Ramos (cell line): Measurements from ENCODE around the gene PHLPP1.

Experiments
- in situ Hi-C: fragments of 300-500 bp; cut with MboI; formaldehyde crosslinking; loops from one replicate; pipeline ENCODE4 v1.14.3; 2022; ENCODE audit warnings: low sequenced_read_pairs; ENCODE audit not compliant: unreplicated experiment

The PHLPP1 gene

GRCh38 chr18:62767836-62768557 lies 52.7 kb downstream of the PHLPP1 start:
- in situ Hi-C loops: no loop called here

DNA sequence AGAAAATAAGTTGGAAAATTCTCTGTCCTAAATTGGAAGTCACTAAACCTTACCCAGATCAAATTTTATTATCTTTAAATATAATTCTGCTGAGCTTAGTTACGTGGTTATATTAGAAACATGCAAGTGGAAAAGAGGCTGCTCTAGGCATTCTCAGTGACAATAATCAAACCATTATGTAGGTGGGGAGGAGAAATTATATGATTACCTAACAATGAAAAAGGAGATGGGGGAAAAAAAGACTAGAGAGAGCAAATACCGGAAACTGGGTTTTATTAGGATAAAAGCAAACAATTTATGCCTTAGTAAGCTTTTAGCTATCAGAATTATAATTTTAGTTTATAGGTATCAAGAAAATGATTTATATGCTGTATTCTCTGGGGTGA lies 53.2 kb downstream of the PHLPP1 start:
- in situ Hi-C loops: no loop called here

DNA sequence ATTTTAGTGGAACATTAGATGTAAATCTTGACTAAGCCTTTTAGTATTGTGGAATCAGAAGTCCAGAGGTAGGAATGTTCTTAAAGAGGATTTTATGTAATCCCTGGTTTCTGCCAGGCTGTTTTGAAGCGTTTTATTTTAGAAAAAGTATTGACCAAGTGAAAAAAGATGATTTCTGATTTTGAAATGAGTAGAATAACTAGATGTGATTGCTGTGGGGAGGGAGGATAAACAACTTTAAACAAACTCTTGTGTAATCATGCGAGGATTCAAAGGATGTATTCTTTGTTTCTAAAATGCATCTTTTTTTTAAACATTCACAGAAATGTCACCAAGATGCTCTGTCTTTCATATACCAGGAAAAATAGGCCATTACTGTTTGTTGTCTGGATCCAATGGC lies 53.9 kb downstream of the PHLPP1 start:
- in situ Hi-C loops: no loop called here

- in situ Hi-C loops: no loop called here
Measured at GRCh38 chr18:62771494-62772270, 56.3 kb downstream of the PHLPP1 start.

GRCh38 chr18:62772860-62773584 lies 57.7 kb downstream of the PHLPP1 start:
- in situ Hi-C loops: no loop called here

- in situ Hi-C loops: no loop called here
Measured at GRCh38 chr18:62773691-62774090, 58.4 kb downstream of the PHLPP1 start.

GRCh38 chr18:62776024-62776570 lies 60.8 kb downstream of the PHLPP1 start:
- in situ Hi-C loops: no loop called here

- in situ Hi-C loops: no loop called here
Measured at GRCh38 chr18:62777814-62778213, 62.5 kb downstream of the PHLPP1 start.

DNA sequence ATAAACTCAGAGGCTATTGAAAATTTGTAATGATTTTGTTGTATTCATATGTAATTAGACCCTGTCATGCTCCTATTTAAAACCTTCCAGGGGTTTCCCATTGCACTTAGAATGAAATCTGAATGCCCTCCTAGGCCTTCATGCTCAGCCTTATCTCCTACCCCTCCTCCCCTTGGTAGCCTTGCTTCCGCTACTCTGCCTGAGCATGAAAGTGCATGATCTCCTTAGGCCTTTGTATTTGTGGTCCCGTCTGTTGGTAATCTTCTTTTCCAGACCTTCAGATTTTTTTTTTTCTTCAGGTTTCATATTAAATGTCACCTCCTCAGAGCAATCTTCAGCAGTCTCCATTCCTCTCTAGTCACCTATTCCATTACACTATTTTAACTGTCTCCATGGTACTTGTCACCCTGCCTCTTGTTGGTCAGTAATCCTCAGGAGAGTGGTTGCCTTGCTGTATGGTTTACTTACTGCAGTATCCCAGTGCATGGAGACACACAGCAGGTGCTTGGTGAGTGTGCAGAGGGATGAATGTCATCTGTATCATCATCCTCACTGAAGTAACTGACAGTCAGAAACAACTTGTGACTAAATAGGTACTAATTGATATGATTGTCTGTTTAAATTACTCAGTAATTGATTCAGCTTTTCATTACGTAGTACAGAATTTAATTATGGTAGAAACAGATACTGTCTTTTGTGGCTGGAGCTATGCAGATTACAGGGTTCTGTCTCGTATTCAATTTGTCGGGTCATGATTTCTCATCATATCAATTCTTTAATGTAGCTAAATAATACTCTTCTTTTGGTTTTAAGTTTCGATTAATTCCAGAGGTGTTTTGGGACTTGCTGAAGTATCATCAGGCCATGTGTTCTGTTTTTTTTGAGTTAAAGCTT lies 63.9 kb downstream of the PHLPP1 start:
- in situ Hi-C loops: no loop called here

GRCh38 chr18:62781262-62781661 lies 65.9 kb downstream of the PHLPP1 start:
- in situ Hi-C loops: no loop called here

- in situ Hi-C loops: no loop called here
Measured at GRCh38 chr18:62781893-62782292, 66.6 kb downstream of the PHLPP1 start.

GRCh38 chr18:62784338-62784965 lies 69.1 kb downstream of the PHLPP1 start:
- in situ Hi-C loops: no loop called here

GRCh38 chr18:62784966-62785413 lies 69.6 kb downstream of the PHLPP1 start:
- in situ Hi-C loops: no loop called here

- in situ Hi-C loops: no loop called here
Measured at GRCh38 chr18:62786689-62787088, 71.3 kb downstream of the PHLPP1 start.

- in situ Hi-C loops: no loop called here
Measured at GRCh38 chr18:62788111-62788510, 72.8 kb downstream of the PHLPP1 start.

DNA sequence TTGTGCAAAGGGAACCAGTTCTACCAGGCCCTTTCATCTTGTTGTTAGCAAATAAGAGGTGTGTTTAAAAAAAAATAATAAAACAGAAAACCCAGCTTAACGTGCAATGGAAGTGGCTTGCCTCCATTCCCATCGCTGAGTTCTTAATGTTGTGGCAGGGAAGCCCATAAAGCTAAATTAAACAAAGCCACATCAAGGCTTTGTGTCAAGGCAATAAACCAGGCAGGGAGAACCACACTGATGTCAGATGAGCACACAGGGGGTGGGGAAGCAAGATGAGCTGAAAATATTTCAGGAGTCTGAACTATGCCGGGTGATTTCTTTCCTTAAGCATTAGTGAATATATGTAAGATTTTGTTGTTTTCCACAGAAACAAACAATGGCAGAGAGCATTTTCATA lies 73.5 kb downstream of the PHLPP1 start:
- in situ Hi-C loops: no loop called here

- in situ Hi-C loops: no loop called here
Measured at GRCh38 chr18:62790871-62791772, 75.8 kb downstream of the PHLPP1 start.

DNA sequence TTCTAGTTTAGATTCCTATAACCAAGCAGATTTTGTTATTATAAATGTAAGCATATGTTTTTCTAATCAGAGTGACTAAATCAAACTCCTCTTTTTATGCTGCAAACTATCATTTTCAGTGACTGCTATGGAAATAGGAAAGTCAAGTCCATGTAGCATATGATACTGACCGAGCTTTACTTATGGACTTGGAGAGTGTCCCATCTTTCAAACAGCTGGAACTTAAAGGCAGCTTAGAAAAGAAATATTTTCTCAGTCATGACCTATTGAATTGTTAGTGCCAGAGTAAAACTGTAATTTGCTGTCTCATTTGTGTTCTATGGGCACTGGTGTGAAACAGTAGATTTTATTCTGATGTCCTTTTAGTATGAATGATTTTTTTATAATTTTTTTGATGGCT lies 76.7 kb downstream of the PHLPP1 start:
- in situ Hi-C loops: no loop called here
